ENCODE data around the gene CDX2.
"Not testable (repeated sequence)": the region's sequence is repeated elsewhere in the genome, so short reads cannot be mapped to it uniquely, and the experiment has no call there.

The CDX2 gene, protein sequence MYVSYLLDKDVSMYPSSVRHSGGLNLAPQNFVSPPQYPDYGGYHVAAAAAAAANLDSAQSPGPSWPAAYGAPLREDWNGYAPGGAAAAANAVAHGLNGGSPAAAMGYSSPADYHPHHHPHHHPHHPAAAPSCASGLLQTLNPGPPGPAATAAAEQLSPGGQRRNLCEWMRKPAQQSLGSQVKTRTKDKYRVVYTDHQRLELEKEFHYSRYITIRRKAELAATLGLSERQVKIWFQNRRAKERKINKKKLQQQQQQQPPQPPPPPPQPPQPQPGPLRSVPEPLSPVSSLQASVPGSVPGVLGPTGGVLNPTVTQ

DNA sequence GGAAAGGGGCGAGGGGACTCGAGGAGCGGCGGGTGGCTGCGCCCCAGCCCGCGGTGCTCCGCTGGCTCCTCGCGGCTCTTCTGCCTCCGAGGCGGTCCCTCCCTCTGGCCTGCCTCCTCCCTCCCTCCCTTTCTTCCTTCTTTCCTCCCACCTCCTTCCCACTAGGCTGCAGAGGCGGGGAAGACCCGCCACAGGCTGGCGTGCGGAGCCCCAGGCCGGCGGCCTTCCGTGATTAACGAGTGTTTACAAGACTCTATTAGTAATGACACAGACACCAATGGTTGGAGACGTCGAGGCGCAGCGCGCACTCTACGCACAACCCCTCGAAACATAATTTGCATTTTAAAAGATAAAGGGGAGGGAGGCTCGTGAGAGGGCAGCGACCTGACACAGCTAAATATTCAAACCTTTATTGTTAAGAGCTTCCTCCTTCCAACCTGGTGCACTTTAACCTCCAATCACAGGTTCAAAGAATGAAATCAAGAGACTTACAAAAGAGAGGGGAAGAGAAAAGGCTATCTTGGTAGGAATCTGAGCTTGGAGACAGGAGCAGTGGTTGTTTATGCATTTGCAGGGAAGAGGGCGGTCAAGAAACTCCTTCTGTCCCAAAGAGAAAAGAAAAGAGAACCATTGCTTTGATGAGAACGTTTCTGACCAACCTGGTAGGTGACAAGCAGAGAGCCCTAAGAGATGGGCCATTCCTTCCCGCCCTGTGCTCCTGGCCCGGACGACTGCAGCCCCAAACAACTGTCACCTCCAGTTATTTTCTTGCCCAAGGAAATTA lies at the start of gene CDX2:
Gene CDX2 (minus strand): TSS at position 234 of the 784 bp plus-strand sequence. CDS start 309 bp downstream, outside the sequence.
- TF ChIP-seq, protein P1, sequence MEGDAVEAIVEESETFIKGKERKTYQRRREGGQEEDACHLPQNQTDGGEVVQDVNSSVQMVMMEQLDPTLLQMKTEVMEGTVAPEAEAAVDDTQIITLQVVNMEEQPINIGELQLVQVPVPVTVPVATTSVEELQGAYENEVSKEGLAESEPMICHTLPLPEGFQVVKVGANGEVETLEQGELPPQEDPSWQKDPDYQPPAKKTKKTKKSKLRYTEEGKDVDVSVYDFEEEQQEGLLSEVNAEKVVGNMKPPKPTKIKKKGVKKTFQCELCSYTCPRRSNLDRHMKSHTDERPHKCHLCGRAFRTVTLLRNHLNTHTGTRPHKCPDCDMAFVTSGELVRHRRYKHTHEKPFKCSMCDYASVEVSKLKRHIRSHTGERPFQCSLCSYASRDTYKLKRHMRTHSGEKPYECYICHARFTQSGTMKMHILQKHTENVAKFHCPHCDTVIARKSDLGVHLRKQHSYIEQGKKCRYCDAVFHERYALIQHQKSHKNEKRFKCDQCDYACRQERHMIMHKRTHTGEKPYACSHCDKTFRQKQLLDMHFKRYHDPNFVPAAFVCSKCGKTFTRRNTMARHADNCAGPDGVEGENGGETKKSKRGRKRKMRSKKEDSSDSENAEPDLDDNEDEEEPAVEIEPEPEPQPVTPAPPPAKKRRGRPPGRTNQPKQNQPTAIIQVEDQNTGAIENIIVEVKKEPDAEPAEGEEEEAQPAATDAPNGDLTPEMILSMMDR (IDR thresholded peaks at IDR 0.05; ENCODE audit: control extremely low read depth, extremely low read depth, low read depth, missing control alignments): no peak
- POLR2A ChIA-PET: no interaction called here
- DNase-seq (ENCODE audit: extremely low spot score): no peak
- CTCF ChIA-PET: interaction anchor here (1.3 to 6.7 kb wide), 5 partner anchors 15 to 607 kb away, joined by 3 to 50 read pairs (median 11); no protein-coding TSS in a partner anchor

DNA sequence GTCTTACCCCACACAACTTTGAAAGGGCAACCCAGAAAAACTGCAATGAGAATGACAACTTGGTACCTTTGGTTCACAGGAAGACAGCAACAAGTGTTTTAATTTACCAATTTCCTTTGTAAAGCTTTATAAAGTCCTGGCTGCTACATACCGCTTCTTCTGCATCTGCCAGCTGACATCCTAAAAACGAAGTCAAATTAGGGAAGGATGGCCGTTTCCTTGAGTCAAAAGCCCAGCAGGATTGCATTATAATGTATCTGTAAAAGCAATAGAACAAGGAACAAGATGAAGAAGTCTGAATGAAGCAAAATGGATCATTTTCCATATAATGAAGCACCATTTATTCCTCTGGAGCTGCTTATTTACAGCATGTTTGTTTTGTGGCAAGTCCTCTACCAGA lies 45.2 kb upstream of the CDX2 start:
- POLR2A ChIA-PET: no interaction called here
- no peak for DNase-seq (ENCODE audit: extremely low spot score)
- CTCF ChIA-PET: interaction anchor here (1.1 to 3.1 kb wide), 2 partner anchors 10 to 30 kb away, joined by 3 to 16 read pairs; no protein-coding TSS in a partner anchor
- TF ChIP-seq, protein P1 (IDR thresholded peaks at IDR 0.05; ENCODE audit: control extremely low read depth, extremely low read depth, low read depth, missing control alignments): no peak

DNA sequence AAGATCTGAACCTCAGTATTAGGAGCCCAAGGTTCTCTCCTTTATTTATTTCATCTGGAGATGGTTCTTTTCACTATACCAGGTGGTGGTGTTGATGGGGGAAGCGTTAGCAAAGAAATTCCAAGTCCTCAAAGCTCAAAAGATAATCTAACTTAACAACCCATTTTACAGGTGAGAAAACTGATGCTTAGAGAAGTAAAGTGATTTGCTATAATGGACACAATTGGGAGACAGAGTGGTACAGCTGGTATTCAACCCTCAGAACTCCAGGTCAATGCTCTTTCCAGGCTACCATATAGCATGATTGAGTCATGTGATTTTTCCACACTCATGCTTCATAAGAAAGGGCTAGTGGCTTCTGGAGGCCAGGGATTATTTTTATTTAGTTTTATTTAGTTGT lies 44.4 kb upstream of the CDX2 start:
- ChIA-PET CTCF (interaction anchor here (1.1 to 3.1 kb wide), 3 partner anchors 11 to 183 kb away, joined by 3 to 16 read pairs (median 8); no protein-coding TSS in a partner anchor), POLR2A (interaction anchor here (0.6 kb wide), 1 partner anchor 125 kb away, joined by 3 read pairs; no protein-coding TSS in a partner anchor)
- DNase-seq (ENCODE audit: extremely low spot score): no peak
- TF ChIP-seq, protein P1 (IDR thresholded peaks at IDR 0.05; ENCODE audit: control extremely low read depth, extremely low read depth, low read depth, missing control alignments): no peak

DNA sequence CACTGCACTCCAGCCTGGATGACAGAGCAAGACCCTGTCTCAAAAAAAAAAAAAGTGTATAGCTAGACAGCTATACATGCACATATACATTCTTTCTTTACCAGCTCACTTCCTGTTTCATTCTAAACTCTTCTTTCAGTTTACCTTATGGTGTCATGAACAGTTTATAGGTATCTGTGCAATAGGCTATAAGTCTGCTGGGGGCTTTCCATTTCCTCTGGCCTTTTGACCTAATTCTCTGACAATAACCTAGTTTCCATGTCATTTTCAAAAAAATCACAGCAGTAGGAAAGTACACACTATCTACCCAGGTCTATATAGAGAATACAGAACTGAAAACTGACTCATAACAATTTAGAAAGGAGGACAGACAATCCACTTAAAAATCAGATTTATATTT lies 43.8 kb upstream of the CDX2 start:
- peak; percentile 69 for DNase-seq (ENCODE audit: extremely low spot score)
- POLR2A ChIA-PET: interaction anchor here (0.6 kb wide), 1 partner anchor 18 kb away, joined by 5 read pairs; no protein-coding TSS in a partner anchor
- CTCF ChIA-PET: interaction anchor here (1.4 to 3.1 kb wide), 4 partner anchors 25 to 186 kb away, joined by 4 to 16 read pairs (median 7); no protein-coding TSS in a partner anchor
- TF ChIP-seq, protein P1 (IDR thresholded peaks at IDR 0.05; ENCODE audit: control extremely low read depth, extremely low read depth, low read depth, missing control alignments): no peak

DNA sequence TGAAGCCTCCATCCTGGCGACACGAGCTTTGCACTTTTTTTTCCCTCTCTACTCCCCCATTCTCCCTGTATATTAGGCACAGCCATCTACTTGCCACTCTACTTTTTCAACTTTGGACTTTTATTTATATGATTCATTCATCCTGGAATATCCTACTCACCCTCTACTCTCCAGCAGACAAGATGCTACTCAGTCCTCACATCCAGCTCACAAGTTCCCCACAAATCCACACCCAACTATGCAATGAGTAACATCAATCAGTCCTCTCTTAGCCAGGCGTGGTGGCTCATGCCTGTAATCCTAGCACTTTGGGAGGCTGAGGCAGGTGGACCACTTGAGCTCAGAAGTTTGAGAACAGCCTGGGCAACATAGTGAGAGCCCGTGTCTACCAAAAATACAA lies 43.3 kb upstream of the CDX2 start:
- DNase-seq (ENCODE audit: extremely low spot score): no peak
- ChIA-PET CTCF (interaction anchor here (1.1 to 3.1 kb wide), 5 partner anchors 11 to 185 kb away, joined by 3 to 16 read pairs (median 6); no protein-coding TSS in a partner anchor), POLR2A (interaction anchor here (0.6 kb wide), 1 partner anchor 18 kb away, joined by 5 read pairs; no protein-coding TSS in a partner anchor)
- TF ChIP-seq, protein P1 (IDR thresholded peaks at IDR 0.05; ENCODE audit: control extremely low read depth, extremely low read depth, low read depth, missing control alignments): no peak

DNA sequence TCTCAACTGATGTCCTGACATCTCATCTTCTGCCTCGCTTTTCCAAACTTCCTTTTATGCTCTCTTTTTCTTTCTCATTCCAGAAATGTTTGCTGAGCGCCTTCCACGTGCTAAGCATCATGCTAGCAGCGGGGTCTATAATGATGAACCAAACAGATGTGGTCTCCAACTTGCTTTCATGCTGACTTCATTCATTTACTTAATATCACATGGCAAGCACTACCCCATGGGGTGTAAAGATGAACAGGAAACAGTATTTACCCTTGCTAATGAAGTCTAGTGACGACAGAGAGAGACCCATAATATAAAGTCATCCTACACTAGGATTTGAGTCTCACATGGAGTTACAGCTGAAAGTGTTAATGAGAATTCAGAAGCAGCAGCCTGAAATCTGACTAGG lies 40.9 kb upstream of the CDX2 start:
- CTCF ChIA-PET: interaction anchor here (0.6 kb wide), 1 partner anchor 16 kb away, joined by 3 read pairs; no protein-coding TSS in a partner anchor
- TF ChIP-seq, protein P1 (IDR thresholded peaks at IDR 0.05; ENCODE audit: control extremely low read depth, extremely low read depth, low read depth, missing control alignments): no peak
- DNase-seq (ENCODE audit: extremely low spot score): no peak
- POLR2A ChIA-PET: no interaction called here

DNA sequence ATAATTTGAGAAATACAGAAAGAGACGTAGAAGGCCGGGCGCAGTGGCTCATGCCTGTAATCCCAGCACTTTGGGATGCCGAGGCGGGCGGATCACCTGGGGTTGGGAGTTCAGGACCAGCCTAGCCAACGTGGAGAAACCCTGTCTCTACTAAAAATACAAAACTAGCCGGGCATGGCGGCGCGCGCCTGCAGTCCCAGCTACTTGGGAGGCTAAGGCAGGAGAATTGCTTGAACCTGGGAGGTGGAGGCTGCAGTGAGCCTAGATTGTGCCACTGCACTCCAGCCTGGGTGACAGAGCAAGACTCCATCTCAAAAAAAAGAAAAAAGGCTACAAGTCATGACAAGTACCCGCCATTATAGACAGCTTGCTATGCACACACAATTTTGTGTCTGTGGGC lies 35.9 kb upstream of the CDX2 start:
- DNase-seq (ENCODE audit: extremely low spot score); CTCF ChIA-PET; POLR2A ChIA-PET: not testable (repeated sequence)

Measured in GM10248 (cell line).